ENCODE data around the gene VPS13D. TPM values are rescaled to one million over a fixed set of nuclear protein-coding genes. Genes with fewer than 3 reads are reported as not detected.
"Not testable (repeated sequence)": the region's sequence is repeated elsewhere in the genome, so short reads cannot be mapped to it uniquely, and the experiment has no call there.

VPS13D gene
- total RNA-seq, 2 donors from 2014 or later: 76.1 to 99.9 TPM

GRCh38 chr1:12503709-12504108 lies 273.9 kb downstream of the VPS13D start:
- no peak for ATAC-seq

DNA sequence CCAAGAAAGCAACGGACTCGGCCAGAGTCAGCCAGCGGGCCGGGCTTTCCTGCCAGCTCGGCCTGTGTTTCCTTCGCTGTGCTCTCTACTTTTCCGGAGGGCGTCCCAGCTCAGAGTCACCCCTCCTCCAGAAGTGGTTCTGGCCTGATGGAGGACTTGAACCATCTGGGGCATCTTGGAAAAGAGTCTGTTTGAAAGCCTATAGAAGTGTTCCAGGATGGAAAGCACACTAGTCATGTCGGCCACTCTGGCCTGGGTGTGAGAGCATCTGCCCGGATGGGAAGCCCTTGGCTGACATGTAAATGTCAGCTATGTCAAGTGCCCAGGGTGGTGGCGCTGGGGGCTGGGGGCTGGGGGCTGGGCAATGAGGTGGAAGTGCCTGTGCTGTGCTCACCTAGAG lies 274.8 kb downstream of the VPS13D start:
- ATAC-seq (no peak), DNase-seq (no peak)
- intact Hi-C loops (cut with DNase I, micrococcal nuclease): no loop called here

More at GRCh38 chr1:12503709-12504108, 273.9 kb downstream of the VPS13D start:
- intact Hi-C loops (cut with DNase I, micrococcal nuclease): no loop called here
- no peak for DNase-seq

DNA sequence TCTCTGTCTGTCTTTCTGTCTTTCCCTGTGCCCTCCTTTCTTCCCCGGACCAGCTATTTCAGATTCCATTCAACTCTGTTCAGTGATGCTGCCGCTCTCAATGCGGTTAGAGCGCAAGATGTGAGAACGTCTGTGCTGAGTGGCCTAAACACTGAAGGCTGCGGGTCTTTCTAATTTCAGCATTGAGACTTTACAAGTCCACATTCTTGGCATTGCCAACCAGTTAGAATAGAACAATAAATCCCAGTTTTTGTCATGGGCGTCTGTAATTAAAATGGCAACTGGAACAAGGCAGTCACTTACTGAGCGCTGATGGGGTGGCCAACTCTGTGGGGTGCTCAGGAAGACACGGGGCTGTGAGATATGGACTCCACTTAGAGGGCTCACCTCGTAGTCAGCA lies 275.4 kb downstream of the VPS13D start:
- intact Hi-C loops (cut with DNase I, micrococcal nuclease): no loop called here
- DNase-seq (no peak), ATAC-seq (no peak)

DNA sequence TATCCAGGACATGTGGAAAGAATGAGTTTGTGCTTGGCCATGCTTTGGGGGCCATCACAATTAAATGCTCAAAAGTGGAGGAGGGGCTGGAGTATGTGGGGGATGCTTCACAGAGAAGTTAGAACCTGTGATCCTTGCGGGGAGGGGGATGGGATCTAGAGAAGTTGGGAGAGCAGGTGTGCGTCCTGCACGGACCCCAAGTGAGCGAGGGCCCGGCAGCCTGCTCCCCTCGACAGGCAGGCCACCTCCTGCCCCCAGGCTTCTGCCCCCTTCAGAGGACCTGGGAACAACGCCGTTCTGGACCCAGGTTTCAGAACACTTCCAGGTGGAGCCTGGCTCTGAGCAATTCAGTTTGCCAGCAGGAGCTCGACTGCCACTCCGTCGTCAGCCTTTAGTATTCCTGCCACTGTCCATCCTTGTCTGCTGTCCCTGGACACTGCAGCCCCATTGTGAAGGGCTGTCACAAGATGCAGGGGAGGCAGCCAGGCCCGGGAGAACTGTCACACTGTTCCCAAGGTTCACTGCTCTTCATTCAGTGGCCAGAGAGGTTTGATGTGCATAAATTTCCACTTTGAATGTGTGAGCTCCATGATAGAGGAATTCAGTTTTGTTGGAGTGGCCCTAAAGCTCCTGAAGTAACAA lies 275.9 kb downstream of the VPS13D start:
- no peak for ATAC-seq
- intact Hi-C loops (cut with DNase I, micrococcal nuclease): no loop called here
- no peak for DNase-seq

GRCh38 chr1:12506281-12507280 lies 276.8 kb downstream of the VPS13D start:
- DNase-seq (no peak), ATAC-seq (no peak)
- intact Hi-C loops (cut with DNase I, micrococcal nuclease): no loop called here

- ATAC-seq: no peak
- intact Hi-C loops (cut with DNase I, micrococcal nuclease): no loop called here
- DNase-seq: no peak
These were observed 277.8 kb downstream of the VPS13D start for GRCh38 chr1:12507631-12508030.

GRCh38 chr1:12508849-12509248 lies 279.0 kb downstream of the VPS13D start:
- DNase-seq (no peak), ATAC-seq (no peak)
- intact Hi-C loops (cut with DNase I, micrococcal nuclease): no loop called here

DNA sequence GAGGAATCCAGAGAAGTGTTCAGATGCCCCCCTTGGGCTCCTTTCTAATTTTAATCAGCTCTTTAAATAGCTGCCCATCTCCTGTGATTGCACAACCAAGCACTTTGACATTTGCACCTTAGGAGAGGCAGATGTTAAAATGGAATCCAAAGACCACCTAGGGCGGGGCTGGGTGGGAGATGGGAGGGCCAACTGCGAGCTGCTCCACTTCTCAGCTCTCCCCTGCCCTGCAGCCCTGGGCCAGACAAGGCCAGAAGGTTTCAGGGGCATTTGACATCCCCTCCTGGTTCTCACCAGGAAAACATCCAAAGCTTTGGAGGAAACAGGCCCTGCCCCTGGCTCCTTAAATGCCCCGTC lies 281.3 kb downstream of the VPS13D start:
- intact Hi-C loops (cut with DNase I, micrococcal nuclease): no loop called here
- DNase-seq: no peak
- no peak for ATAC-seq

DNA sequence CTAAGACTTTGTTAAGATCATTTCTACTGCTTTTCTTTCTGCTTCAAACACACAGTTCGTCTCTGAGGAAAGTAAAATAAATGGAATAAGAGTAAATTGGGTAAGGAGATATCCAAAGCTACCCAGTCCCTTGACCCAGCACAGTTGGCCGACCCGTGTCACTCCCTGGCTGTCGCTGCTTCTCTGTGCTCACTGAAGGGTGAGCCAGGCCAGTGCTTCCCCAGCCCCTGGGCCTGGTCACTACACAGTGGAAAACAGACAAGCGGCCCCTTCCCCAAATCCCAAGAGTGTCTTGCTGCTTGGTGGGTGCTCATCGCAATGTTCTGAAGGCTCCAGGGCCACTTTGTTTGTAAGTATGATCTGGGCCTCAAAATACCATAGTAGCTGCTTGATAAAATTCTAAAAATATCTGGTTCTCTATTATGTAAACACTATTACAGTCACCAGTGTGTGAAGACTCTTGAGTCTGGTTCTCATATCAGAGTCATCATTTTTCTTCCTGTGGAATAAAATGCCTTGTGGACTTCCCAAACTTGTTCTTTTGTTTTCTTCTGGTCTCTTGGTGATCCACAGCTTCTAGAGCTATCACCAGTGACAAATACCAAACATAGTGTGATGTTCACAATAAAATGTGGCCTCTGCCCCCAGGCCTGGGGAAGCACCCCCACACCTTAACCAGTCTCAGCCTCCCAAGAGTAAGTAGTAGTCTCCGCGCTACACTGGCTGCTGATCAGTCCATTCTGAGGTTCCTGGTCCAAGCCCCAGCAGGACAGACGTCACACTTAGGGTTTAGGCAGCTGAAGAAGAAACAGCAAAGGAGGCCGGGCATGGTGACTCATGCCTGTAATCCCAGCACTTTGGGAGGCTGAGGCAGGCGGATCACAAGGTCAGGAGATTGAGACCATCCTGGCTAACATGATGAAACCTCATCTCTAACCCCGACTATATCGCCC lies 282.0 kb downstream of the VPS13D start:
- no peak for ATAC-seq
- intact Hi-C loops (cut with DNase I, micrococcal nuclease): no loop called here
- no peak for DNase-seq

- intact Hi-C loops (cut with DNase I, micrococcal nuclease): no loop called here
- DNase-seq (no peak), ATAC-seq (peak; percentile 9)
These were observed 283.4 kb downstream of the VPS13D start for GRCh38 chr1:12513181-12513580.

- no peak for ATAC-seq
- no peak for DNase-seq
- intact Hi-C loops (cut with DNase I, micrococcal nuclease): no loop called here
These were observed 284.8 kb downstream of the VPS13D start for GRCh38 chr1:12514590-12514989.

DNA sequence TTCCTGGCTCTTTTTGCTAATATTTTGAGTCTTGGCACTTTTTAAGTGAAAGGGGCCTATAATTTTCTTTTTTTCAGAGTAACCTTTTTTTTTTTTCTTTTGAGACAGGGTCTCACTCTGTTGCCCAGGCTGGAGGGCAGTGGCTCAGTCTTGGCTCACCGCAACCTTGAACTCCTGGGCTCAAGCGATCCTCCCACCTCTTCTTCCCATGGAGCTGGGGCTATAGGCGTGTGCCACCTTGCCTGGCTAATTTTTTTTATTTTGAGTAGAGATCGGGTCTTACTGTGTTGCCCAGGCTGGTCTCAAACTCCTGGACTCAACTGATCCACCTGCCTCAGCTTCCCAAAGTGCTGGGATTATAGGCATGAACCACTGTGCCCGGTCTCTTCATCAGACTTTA lies 285.4 kb downstream of the VPS13D start:
- ATAC-seq (no peak), DNase-seq (no peak)
- intact Hi-C loops (cut with DNase I, micrococcal nuclease): no loop called here

- intact Hi-C loops (cut with DNase I, micrococcal nuclease): no loop called here
- DNase-seq: no peak
- no peak for ATAC-seq
These were observed 286.9 kb downstream of the VPS13D start for GRCh38 chr1:12516741-12517140.

GRCh38 chr1:12518931-12519692 lies 289.3 kb downstream of the VPS13D start:
- peak; percentile 56 to 78 for DNase-seq
- peak; percentile 86 for ATAC-seq
- intact Hi-C loops (cut with DNase I, micrococcal nuclease): no loop called here

- ATAC-seq: no peak
- no peak for DNase-seq
- intact Hi-C loops (cut with DNase I, micrococcal nuclease): no loop called here
These were observed 290.0 kb downstream of the VPS13D start for GRCh38 chr1:12519693-12520364.

GRCh38 chr1:12521096-12521495 lies 291.3 kb downstream of the VPS13D start:
- ATAC-seq: no peak
- intact Hi-C loops (cut with DNase I, micrococcal nuclease): no loop called here
- no peak for DNase-seq

- intact Hi-C loops (cut with DNase I, micrococcal nuclease); DNase-seq; ATAC-seq: not testable (repeated sequence)
These were observed 292.9 kb downstream of the VPS13D start for GRCh38 chr1:12522780-12523179.

DNA sequence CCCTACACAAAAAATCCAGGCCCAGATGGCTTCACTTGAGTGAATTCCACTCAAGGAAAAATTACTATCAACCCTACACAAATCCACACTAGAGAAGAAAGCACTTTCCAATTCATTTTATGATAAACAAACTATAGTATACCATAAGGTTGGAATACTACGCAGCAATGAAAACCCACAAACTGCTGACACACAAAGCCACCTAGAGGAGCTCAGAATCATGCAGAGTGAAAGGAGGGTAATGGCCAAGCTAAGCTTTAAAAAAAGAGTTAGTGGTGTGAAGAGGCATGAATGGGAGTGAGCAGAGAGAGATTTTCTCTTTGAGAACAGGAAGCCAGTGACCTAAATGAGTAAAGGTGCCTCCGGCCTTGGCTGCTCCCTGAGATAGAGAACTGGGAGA lies 294.4 kb downstream of the VPS13D start:
- intact Hi-C loops (cut with DNase I, micrococcal nuclease): no loop called here
- no peak for DNase-seq

More for the DNA sequence above, 294.4 kb downstream of the VPS13D start:
- no peak for ATAC-seq
